Sigmoid colon (tissue), 7 donors: ENCODE results near the gene FILIP1. TPM values are rescaled to one million over a fixed set of nuclear protein-coding genes. Genes with fewer than 3 reads are reported as not detected.
A peak's percentile ranks its signal among the peaks of the same experiment; 100 is the strongest.

Source experiments
- DNase-seq: peaks from one replicate; pipeline ENCODE4 v3.0.0-alpha.2; 2019
- H3K27ac ChIP-seq, 4 donors: fragments of 200-600 bp; sonication (generic); one replicate each; pipeline ENCODE4 v1.5.1; 2016 to 2019; ENCODE audit warnings: mild to moderate bottlenecking in 1 of 4
- H3K27me3 ChIP-seq, 3 donors: fragments of 200-600 bp; sonication (generic); one replicate each; pipeline ENCODE4 v1.5.1; 2019; ENCODE audit warnings: mild to moderate bottlenecking in 1 of 3
- H3K36me3 ChIP-seq, 4 donors: fragments of 200-600 bp; sonication (generic); one replicate each; pipeline ENCODE4 v1.5.1; 2016 to 2019
- H3K4me1 ChIP-seq, 4 donors: fragments of 200-600 bp; sonication (generic); one replicate each; pipeline ENCODE4 v1.5.1; 2017 to 2019
- H3K4me3 ChIP-seq, 4 donors: fragments of 200-600 bp; sonication (generic); one replicate each; pipeline ENCODE4 v1.5.1; 2017 to 2019; ENCODE audit warnings: mild to moderate bottlenecking in 2 of 4, moderate library complexity in 1 of 4
- H3K9me3 ChIP-seq, 4 donors: fragments of 200-600 bp in 3 of 4; sonication (generic) in 3 of 4; one replicate each; pipeline versions ENCODE4 v1.5.1 to v1.6.1; 2013 to 2019
- CTCF ChIP-seq, 4 experiments: fragments of 450-650 bp in 3 of 4; fragments of 200-600 bp in 1 of 4; IDR thresholded peaks; one replicate each; pipeline ENCODE4 v1.5.1; 2016 to 2019; ENCODE audit warnings: antibody characterized with exemption in 4 of 4, mild to moderate bottlenecking in 3 of 4, moderate library complexity in 2 of 4
- EP300 ChIP-seq, 4 donors: sonication (generic); formaldehyde crosslinking; IDR thresholded peaks; one replicate each; pipeline ENCODE4 v1.6.1; 2017; ENCODE audit warnings: antibody characterized with exemption in 4 of 4
- POLR2A ChIP-seq, 2 donors: fragments of 450-650 bp; IDR thresholded peaks; one replicate each; pipeline ENCODE4 v1.6.1; 2016; ENCODE audit warnings: antibody characterized with exemption in 2 of 2, mild to moderate bottlenecking in 2 of 2, moderate library complexity in 2 of 2
- POLR2AphosphoS5 ChIP-seq, 4 donors: sonication (generic); formaldehyde crosslinking; IDR thresholded peaks; one replicate each; pipeline ENCODE4 v1.6.1; 2017; ENCODE audit warnings: antibody characterized with exemption in 4 of 4
- WGBS, 2 donors: extraction: QIAGEN DNeasy Blood & Tissue Kit; methylation state at CpG; one replicate each; pipeline ENCODE4 v1.1.7; 2013; 5-methylcytosine and 5-hydroxymethylcytosine counted together
- intact Hi-C: fragments of 100-400 bp; cut with DNase I; formaldehyde crosslinking; loops from one replicate; pipeline ENCODE4 v1.15.1; 2023
- polyA plus RNA-seq, 3 donors: library from polyadenylated mRNA; stranded (reverse); fragments of 200-250 nt; gene quantifications; one replicate each; pipeline ENCODE4 v1.2.3, GENCODE V29; 2013
- total RNA-seq, 4 donors: library from RNA; depleted of rRNA; stranded (reverse); fragments of >200 nt; gene quantifications; one replicate each; pipeline ENCODE4 v1.1.0, GENCODE V29; 2016
- donor health status: healthy with polysubstance abuse.
- donor health status: Bipolar disorder and iron deficiency.
- donor health status: healthy.

Gene FILIP1
- total and polyA plus RNA-seq, 7 donors: 0.46 to 72.8 (median 47.1) TPM

GRCh38 chr6:75306064-75306463 lies 187.5 kb downstream of the FILIP1 start:
- no peak for TF ChIP-seq POLR2A (IDR thresholded peaks at IDR 0.05)
- TF ChIP-seq POLR2AphosphoS5 (IDR thresholded peaks at IDR 0.05): peak in 2 of 4 donors; percentile 13 to 30
- DNase-seq: no peak
- Histone ChIP-seq H3K4me1 (peaks cover 0 to 38% (median 18%) of the 10 kb centered on the region in 4 donors), H3K36me3 (peaks cover 0 to 11% (median 0%) of the 10 kb centered on the region in 4 donors), H3K9me3 (no peaks in the 10 kb centered on the region), H3K27me3 (no peaks in the 10 kb centered on the region), H3K4me3 (no peak overlapping the region), H3K27ac (peak overlapping the region in 3 of 4 donors; percentile 5 to 65 (median 53))
- 17 to 58% methylated on average over 3 of the region's 3 CpGs for WGBS, 2 donors
- intact Hi-C loops: loop anchor here (5.0 kb wide), 2 partner anchors 41 to 191 kb away; no protein-coding TSS in a partner anchor

GRCh38 chr6:75305573-75305972 lies 188.0 kb downstream of the FILIP1 start:
- TF ChIP-seq CTCF (IDR thresholded peaks at IDR 0.05) (no peak), POLR2AphosphoS5 (IDR thresholded peaks at IDR 0.05) (no peak), POLR2A (IDR thresholded peaks at IDR 0.05) (no peak)
- H3K4me3 ChIP-seq: no peak overlapping the region
- intact Hi-C loops: loop anchor here (5.0 kb wide), 2 partner anchors 42 to 192 kb away; no protein-coding TSS in a partner anchor
- no peaks in the 10 kb centered on the region for H3K9me3 ChIP-seq
- H3K36me3 ChIP-seq: peaks cover 0 to 6% (median 0%) of the 10 kb centered on the region in 4 donors
- no peak for DNase-seq
- H3K27me3 ChIP-seq: no peaks in the 10 kb centered on the region
- H3K27ac ChIP-seq: peak overlapping the region in 3 of 4 donors; percentile 5 to 65 (median 53)
- peaks cover 0 to 42% (median 22%) of the 10 kb centered on the region in 4 donors for H3K4me1 ChIP-seq
- 68 to 79% methylated on average over 5 of the region's 5 CpGs for WGBS, 2 donors

- Histone ChIP-seq H3K27ac (peak overlapping the region in 2 of 4 donors; percentile 23 to 57), H3K4me1 (peaks cover 0 to 62% (median 35%) of the 10 kb centered on the region in 4 donors), H3K9me3 (no peaks in the 10 kb centered on the region), H3K27me3 (no peaks in the 10 kb centered on the region), H3K4me3 (no peak overlapping the region), H3K36me3 (no peaks in the 10 kb centered on the region)
- intact Hi-C loops: loop anchor here (5.0 kb wide), 2 partner anchors 65 to 210 kb away; no protein-coding TSS in a partner anchor
- no peak for DNase-seq
- 85 to 93% methylated on average over 3 of the region's 3 CpGs for WGBS, 2 donors
- TF ChIP-seq POLR2AphosphoS5 (IDR thresholded peaks at IDR 0.05): no peak
- no peak for TF ChIP-seq EP300 (IDR thresholded peaks at IDR 0.05)
- TF ChIP-seq POLR2A (IDR thresholded peaks at IDR 0.05): no peak
- no peak for TF ChIP-seq CTCF (IDR thresholded peaks at IDR 0.05)
Measured at GRCh38 chr6:75302280-75302679, 191.3 kb downstream of the FILIP1 start.

DNA sequence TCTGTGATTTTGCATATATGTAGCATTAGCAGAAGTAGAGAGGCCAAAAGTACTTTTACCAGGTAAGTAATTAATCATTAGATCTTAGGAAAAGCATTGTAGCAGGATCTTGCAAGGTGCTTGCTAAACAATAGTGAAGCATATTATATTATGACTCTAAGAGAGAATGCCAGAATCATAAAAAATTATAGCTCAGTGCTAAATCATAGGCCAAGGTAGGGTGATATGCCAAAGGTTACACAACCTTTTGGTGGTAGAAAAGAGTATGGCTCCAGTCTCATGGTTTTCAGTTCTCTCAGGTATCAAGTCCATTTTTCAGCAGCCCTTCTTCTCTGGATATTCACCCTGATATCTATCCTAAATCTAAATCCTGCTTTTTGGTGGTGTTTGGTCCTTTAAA lies 192.1 kb downstream of the FILIP1 start:
- peak overlapping the region in 2 of 4 donors; percentile 23 to 57 for H3K27ac ChIP-seq
- intact Hi-C loops: loop anchor here (5.0 kb wide), 2 partner anchors 66 to 211 kb away; no protein-coding TSS in a partner anchor
- no peaks in the 10 kb centered on the region for H3K27me3 ChIP-seq
- H3K9me3 ChIP-seq: no peaks in the 10 kb centered on the region
- no peak for DNase-seq
- no peak overlapping the region for H3K4me3 ChIP-seq
- no peaks in the 10 kb centered on the region for H3K36me3 ChIP-seq
- peaks cover 0 to 60% (median 35%) of the 10 kb centered on the region in 4 donors for H3K4me1 ChIP-seq
- TF ChIP-seq CTCF (IDR thresholded peaks at IDR 0.05): no peak
- peak in 1 of 4 donors; percentile 8 for TF ChIP-seq POLR2AphosphoS5 (IDR thresholded peaks at IDR 0.05)

DNA sequence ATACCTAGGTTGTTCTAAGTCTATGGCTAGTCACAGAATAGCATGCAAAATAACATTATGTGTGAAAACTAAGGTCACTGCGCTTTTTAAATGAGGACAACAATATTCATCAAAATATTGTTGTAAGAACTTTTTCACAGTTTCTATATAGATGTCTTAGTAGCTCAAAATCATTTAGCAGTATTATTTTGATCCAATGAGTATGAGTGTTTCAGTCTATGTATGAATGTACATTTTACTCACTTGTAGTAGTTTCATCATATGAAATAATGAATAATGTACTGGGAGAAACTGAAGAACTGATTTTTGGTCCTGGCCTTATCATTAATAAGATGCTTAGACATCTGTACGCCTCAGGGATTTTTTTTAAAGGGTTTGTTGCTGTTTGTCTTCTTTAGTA lies 192.5 kb downstream of the FILIP1 start:
- Histone ChIP-seq H3K27me3 (no peaks in the 10 kb centered on the region), H3K4me3 (no peak overlapping the region), H3K4me1 (peaks cover 0 to 56% (median 34%) of the 10 kb centered on the region in 4 donors), H3K36me3 (no peaks in the 10 kb centered on the region), H3K27ac (peak overlapping the region in 2 of 4 donors; percentile 23 to 57), H3K9me3 (no peaks in the 10 kb centered on the region)
- WGBS, 2 donors: 75 to 93% methylated on average over 2 of the region's 2 CpGs
- intact Hi-C loops: loop anchor here (5.0 kb wide), 2 partner anchors 66 to 211 kb away; no protein-coding TSS in a partner anchor
- TF ChIP-seq POLR2AphosphoS5 (IDR thresholded peaks at IDR 0.05) (no peak), POLR2A (IDR thresholded peaks at IDR 0.05) (no peak), CTCF (IDR thresholded peaks at IDR 0.05) (no peak), EP300 (IDR thresholded peaks at IDR 0.05) (no peak)
- DNase-seq: no peak
